HL-60 (cell line): ENCODE results near the gene SOX21.

ENCODE experiments used
- SPI1 ChIP-seq: IDR thresholded peaks from 2 replicates; pipeline ENCODE4 v1.6.1; 2012; ENCODE audit warnings: low read depth, mild to moderate bottlenecking, borderline replicate concordance
- TF ChIP-seq, protein P1 (sequence below): IDR thresholded peaks from one replicate; pipeline ENCODE4 v1.5.1; 2011; ENCODE audit warnings: low read length, control low read depth, inconsistent platforms; ENCODE audit not compliant: insufficient read depth

DNA sequence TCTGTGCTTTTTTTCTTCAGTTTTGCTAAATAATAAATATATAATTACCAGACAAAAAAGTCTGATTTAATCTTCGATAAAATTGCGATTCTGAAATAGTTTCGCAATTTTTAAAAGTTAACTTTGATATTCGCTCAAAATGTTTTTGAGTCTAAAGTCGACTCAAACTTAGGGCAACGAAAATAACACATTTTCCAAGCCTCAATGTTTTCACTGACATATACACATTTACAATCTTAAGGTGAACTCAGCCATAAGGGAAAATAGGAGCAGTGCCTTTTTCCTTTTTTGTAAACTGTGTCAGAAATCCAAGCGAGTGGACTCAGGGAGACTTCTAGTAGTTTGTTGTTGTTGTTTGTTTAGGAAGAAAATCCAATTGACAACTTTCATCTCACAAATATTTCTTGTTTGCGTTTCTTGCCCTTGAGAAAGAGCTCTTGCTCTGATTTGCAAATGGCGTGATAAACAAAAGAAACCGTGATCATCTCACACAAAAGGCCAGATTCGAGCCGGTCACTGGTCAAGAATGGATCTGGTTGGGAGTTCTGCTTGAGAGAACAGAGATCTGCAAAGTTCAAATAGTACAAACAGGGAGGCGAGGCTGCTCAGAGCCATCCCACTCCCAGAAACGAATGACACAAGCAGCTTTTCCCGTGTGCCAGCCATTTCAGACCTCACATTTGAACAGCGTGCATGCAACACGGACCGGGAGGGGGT lies 2.1 kb downstream of the SOX21 start:
- TF ChIP-seq, protein P1, sequence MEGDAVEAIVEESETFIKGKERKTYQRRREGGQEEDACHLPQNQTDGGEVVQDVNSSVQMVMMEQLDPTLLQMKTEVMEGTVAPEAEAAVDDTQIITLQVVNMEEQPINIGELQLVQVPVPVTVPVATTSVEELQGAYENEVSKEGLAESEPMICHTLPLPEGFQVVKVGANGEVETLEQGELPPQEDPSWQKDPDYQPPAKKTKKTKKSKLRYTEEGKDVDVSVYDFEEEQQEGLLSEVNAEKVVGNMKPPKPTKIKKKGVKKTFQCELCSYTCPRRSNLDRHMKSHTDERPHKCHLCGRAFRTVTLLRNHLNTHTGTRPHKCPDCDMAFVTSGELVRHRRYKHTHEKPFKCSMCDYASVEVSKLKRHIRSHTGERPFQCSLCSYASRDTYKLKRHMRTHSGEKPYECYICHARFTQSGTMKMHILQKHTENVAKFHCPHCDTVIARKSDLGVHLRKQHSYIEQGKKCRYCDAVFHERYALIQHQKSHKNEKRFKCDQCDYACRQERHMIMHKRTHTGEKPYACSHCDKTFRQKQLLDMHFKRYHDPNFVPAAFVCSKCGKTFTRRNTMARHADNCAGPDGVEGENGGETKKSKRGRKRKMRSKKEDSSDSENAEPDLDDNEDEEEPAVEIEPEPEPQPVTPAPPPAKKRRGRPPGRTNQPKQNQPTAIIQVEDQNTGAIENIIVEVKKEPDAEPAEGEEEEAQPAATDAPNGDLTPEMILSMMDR: no peak
- no peak for TF ChIP-seq SPI1
